Astrocyte (in vitro differentiated cells and primary cell): ENCODE results near the gene CNPY3. TPM values are rescaled to one million over a fixed set of nuclear protein-coding genes. Genes with fewer than 3 reads are reported as not detected.
"Not testable (repeated sequence)": the region's sequence is repeated elsewhere in the genome, so short reads cannot be mapped to it uniquely, and the experiment has no call there.

Experiments used
- DNase-seq: peaks from one replicate; pipeline ENCODE4 v3.0.0-alpha.2; 2010; ENCODE audit warnings: low read depth
- FAIRE-seq: peaks from 2 replicates; lab custom pipeline; 2011; peaks lifted over from hg19 to GRCh38; lab: Jason Lieb, UNC
- H2AFZ ChIP-seq: 2 replicates; pipeline ENCODE4 v1.6.0; 2012; ENCODE audit warnings: low read depth, low read length, inconsistent platforms
- H3K27ac ChIP-seq: 2 replicates; pipeline ENCODE4 v1.5.1; 2011; ENCODE audit warnings: low read depth, low read length, inconsistent platforms
- H3K27me3 ChIP-seq: 2 replicates; pipeline ENCODE4 v1.6.0; 2011; ENCODE audit warnings: low read length, inconsistent platforms; ENCODE audit not compliant: insufficient read depth
- H3K36me3 ChIP-seq: 2 replicates; pipeline ENCODE4 v1.5.1; 2011; ENCODE audit warnings: low read length, inconsistent platforms; ENCODE audit not compliant: insufficient read depth
- H3K4me1 ChIP-seq: 2 replicates; pipeline ENCODE4 v1.5.1; 2011; ENCODE audit warnings: low read length, inconsistent platforms; ENCODE audit not compliant: insufficient read depth
- H3K4me2 ChIP-seq: 2 replicates; pipeline ENCODE4 v1.6.0; 2012; ENCODE audit warnings: low read length, inconsistent platforms
- H3K4me3 ChIP-seq: 2 replicates; pipeline ENCODE4 v1.5.1; 2011; ENCODE audit warnings: low read depth, mild to moderate bottlenecking, low read length, inconsistent platforms; ENCODE audit not compliant: insufficient read depth
- H3K79me2 ChIP-seq: 2 replicates; pipeline ENCODE4 v1.6.0; 2012; ENCODE audit warnings: mild to moderate bottlenecking, low read length, inconsistent platforms; ENCODE audit not compliant: insufficient read depth
- H3K9ac ChIP-seq: 2 replicates; pipeline ENCODE4 v1.6.0; 2012; ENCODE audit warnings: mild to moderate bottlenecking, low read length, inconsistent platforms
- H3K9me3 ChIP-seq: 2 replicates; pipeline ENCODE4 v1.5.1; 2012; ENCODE audit warnings: low read depth, mild to moderate bottlenecking, low read length, inconsistent platforms; ENCODE audit not compliant: insufficient read depth
- H4K20me1 ChIP-seq: 2 replicates; pipeline ENCODE4 v1.6.0; 2012; ENCODE audit warnings: low read length, inconsistent platforms; ENCODE audit not compliant: insufficient read depth
- H3K27ac Mint-ChIP-seq: one replicate; pipeline ENCODE4 v1.8.0; 2021; ENCODE audit warnings: mild to moderate bottlenecking, mixed read lengths; ENCODE audit not compliant: unreplicated experiment
- H3K27me3 Mint-ChIP-seq: one replicate; pipeline ENCODE4 v1.8.0; 2021; ENCODE audit warnings: low read depth, mixed read lengths; ENCODE audit not compliant: unreplicated experiment
- H3K36me3 Mint-ChIP-seq: one replicate; pipeline ENCODE4 v1.8.0; 2021; ENCODE audit warnings: low read depth, mixed read lengths; ENCODE audit not compliant: unreplicated experiment
- H3K4me1 Mint-ChIP-seq: one replicate; pipeline ENCODE4 v1.8.0; 2021; ENCODE audit warnings: low read depth, mixed read lengths; ENCODE audit not compliant: unreplicated experiment
- H3K4me3 Mint-ChIP-seq: one replicate; pipeline ENCODE4 v1.8.0; 2021; ENCODE audit warnings: mild to moderate bottlenecking, moderate library complexity, mixed read lengths; ENCODE audit not compliant: unreplicated experiment
- H3K9me3 Mint-ChIP-seq: one replicate; pipeline ENCODE4 v1.8.0; 2021; ENCODE audit warnings: mild to moderate bottlenecking, mixed read lengths; ENCODE audit not compliant: unreplicated experiment
- CTCF ChIP-seq: IDR thresholded peaks from 2 replicates; pipeline ENCODE4 v1.5.1; 2011; ENCODE audit warnings: low read depth, mild to moderate bottlenecking, inconsistent platforms, low read length, moderate library complexity; ENCODE audit not compliant: insufficient read depth
- EZH2 ChIP-seq: IDR thresholded peaks from 2 replicates; pipeline ENCODE4 v1.6.1; 2012; ENCODE audit warnings: mild to moderate bottlenecking, low read length, inconsistent platforms; ENCODE audit not compliant: insufficient read depth
- total RNA-seq: library from RNA; stranded (reverse); gene quantifications from 2 replicates; pipeline ENCODE4 v1.2.1, GENCODE V29; 2021

The CNPY3 gene
- total RNA-seq, 1 donor from 2014 or later, result 37.4 TPM

DNA sequence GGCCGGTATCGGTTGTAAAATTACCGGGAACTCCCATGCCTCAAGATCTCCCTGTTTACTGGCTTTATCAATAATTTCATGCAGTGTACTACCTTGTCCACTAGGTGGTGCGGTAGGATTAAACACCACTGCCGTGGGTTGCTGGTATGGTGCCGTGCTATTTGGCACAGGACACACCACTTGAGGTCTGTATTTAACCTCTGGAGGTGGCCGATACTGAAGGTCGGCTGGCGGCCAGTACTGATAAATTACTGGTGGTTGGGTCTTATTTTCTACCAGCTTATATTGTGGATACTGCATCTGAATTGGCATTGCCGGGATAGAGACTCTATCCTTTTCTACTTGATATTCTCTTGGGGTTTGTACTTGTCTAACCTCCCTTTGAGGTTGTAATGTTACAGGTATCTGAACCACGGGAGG is 27.7 kb upstream of the CNPY3 start:
- DNase-seq (peak; percentile 58), FAIRE-seq (no peak)
- H3K27ac Mint-ChIP-seq, result no peak overlapping the region
- no peaks in the 10 kb centered on the region for H3K9me3 Mint-ChIP-seq
- H3K27me3 ChIP-seq, result no peaks in the 10 kb centered on the region
- no peak overlapping the region for H3K9ac ChIP-seq
- H3K4me1 Mint-ChIP-seq, result no peaks in the 10 kb centered on the region
- no peak overlapping the region for H3K27ac ChIP-seq
- H3K9me3 ChIP-seq, result no peaks in the 10 kb centered on the region
- no peak for TF ChIP-seq EZH2
- peak; percentile 82 for TF ChIP-seq CTCF
- no peaks in the 10 kb centered on the region for H3K36me3 ChIP-seq
- H3K79me2 ChIP-seq, result no peaks in the 10 kb centered on the region
- no peaks in the 10 kb centered on the region for H3K4me1 ChIP-seq
- H3K4me3 Mint-ChIP-seq, result no peak overlapping the region
- no peaks in the 10 kb centered on the region for H3K36me3 Mint-ChIP-seq
- H2AFZ ChIP-seq, result peak overlapping the region; percentile 22
- no peaks in the 10 kb centered on the region for H4K20me1 ChIP-seq
- peak overlapping the region; percentile 59 for H3K4me2 ChIP-seq
- no peak overlapping the region for H3K4me3 ChIP-seq
- H3K27me3 Mint-ChIP-seq, result no peaks in the 10 kb centered on the region

GRCh38 chr6:42902429-42903263 is 26.6 kb upstream of the CNPY3 start:
- H3K36me3 ChIP-seq, H3K79me2 ChIP-seq, H3K4me3 Mint-ChIP-seq, H2AFZ ChIP-seq, H3K27me3 Mint-ChIP-seq, H3K4me2 ChIP-seq, H3K9me3 ChIP-seq, H3K4me1 ChIP-seq, H3K4me1 Mint-ChIP-seq, FAIRE-seq, H3K27ac Mint-ChIP-seq, H3K27me3 ChIP-seq, H3K36me3 Mint-ChIP-seq, H3K9ac ChIP-seq, H3K4me3 ChIP-seq, H4K20me1 ChIP-seq, DNase-seq, H3K27ac ChIP-seq, H3K9me3 Mint-ChIP-seq: not testable (repeated sequence)

GRCh38 chr6:42904467-42904866 is 24.8 kb upstream of the CNPY3 start:
- FAIRE-seq (no peak), DNase-seq (no peak)
- no peaks in the 10 kb centered on the region for H3K36me3 Mint-ChIP-seq

More at GRCh38 chr6:42904467-42904866, 24.8 kb upstream of the CNPY3 start:
- H3K9me3 Mint-ChIP-seq, result no peaks in the 10 kb centered on the region
- no peaks in the 10 kb centered on the region for H4K20me1 ChIP-seq
- no peaks in the 10 kb centered on the region for H3K4me1 ChIP-seq
- peaks cover 2% of the 10 kb centered on the region for H3K27me3 ChIP-seq
- no peak overlapping the region for H3K9ac ChIP-seq
- no peak overlapping the region for H3K4me3 Mint-ChIP-seq
- no peak overlapping the region for H3K27ac ChIP-seq
- H3K4me3 ChIP-seq, result no peak overlapping the region
- H3K36me3 ChIP-seq, result no peaks in the 10 kb centered on the region
- no peak overlapping the region for H2AFZ ChIP-seq
- TF ChIP-seq EZH2, result no peak
- no peak for TF ChIP-seq CTCF
- no peak overlapping the region for H3K27ac Mint-ChIP-seq
- H3K27me3 Mint-ChIP-seq, result peaks cover 4% of the 10 kb centered on the region
- H3K79me2 ChIP-seq, result no peaks in the 10 kb centered on the region
- H3K4me2 ChIP-seq, result no peak overlapping the region
- H3K4me1 Mint-ChIP-seq, result no peaks in the 10 kb centered on the region
- no peaks in the 10 kb centered on the region for H3K9me3 ChIP-seq
